ENCODE data around the gene TP53TG5.
"Not testable (repeated sequence)": the region's sequence is repeated elsewhere in the genome, so short reads cannot be mapped to it uniquely, and the experiment has no call there.

The TP53TG5 gene

GRCh38 chr20:45366631-45367030 lies 11.5 kb downstream of the TP53TG5 start:
- DNase-seq (ENCODE audit: low read depth in 1 of 2, low spot score in 1 of 2), result no peak

- no peak for DNase-seq (ENCODE audit: low read depth in 1 of 2, low spot score in 1 of 2)
Observed at GRCh38 chr20:45366192-45366591, 11.9 kb downstream of the TP53TG5 start.

- no peak for DNase-seq (ENCODE audit: low read depth in 1 of 2, low spot score in 1 of 2)
Observed at GRCh38 chr20:45365444-45365970, 12.6 kb downstream of the TP53TG5 start.

GRCh38 chr20:45363611-45364492 lies 14.3 kb downstream of the TP53TG5 start:
- DNase-seq (ENCODE audit: low read depth in 1 of 2, low spot score in 1 of 2), result no peak

GRCh38 chr20:45362804-45363610 lies 15.1 kb downstream of the TP53TG5 start, which contains the start of gene SYS1:
Gene SYS1, plus strand, starts transcription at chr20:45363156. Its CDS starts 376 bp downstream, at chr20:45363532.
- peak; percentile 96 to 99 for DNase-seq (ENCODE audit: low read depth in 1 of 2, low spot score in 1 of 2)

- DNase-seq (ENCODE audit: low read depth in 1 of 2, low spot score in 1 of 2), result no peak
Observed at GRCh38 chr20:45361793-45362192, 16.3 kb downstream of the TP53TG5 start.

GRCh38 chr20:45359406-45360148 lies 18.5 kb downstream of the TP53TG5 start:
- no peak for DNase-seq (ENCODE audit: low read depth in 1 of 2, low spot score in 1 of 2)

GRCh38 chr20:45359069-45359405 lies 19.1 kb downstream of the TP53TG5 start:
- DNase-seq (ENCODE audit: low read depth in 1 of 2, low spot score in 1 of 2), result no peak

GRCh38 chr20:45358282-45359068 lies 19.6 kb downstream of the TP53TG5 start:
- DNase-seq (ENCODE audit: low read depth in 1 of 2, low spot score in 1 of 2), result no peak

GRCh38 chr20:45355209-45356084 lies 22.7 kb downstream of the TP53TG5 start:
- no peak for DNase-seq (ENCODE audit: low read depth in 1 of 2, low spot score in 1 of 2)

GRCh38 chr20:45354423-45355208 lies 23.5 kb downstream of the TP53TG5 start:
- DNase-seq (ENCODE audit: low read depth in 1 of 2, low spot score in 1 of 2), result no peak

GRCh38 chr20:45353746-45354145 lies 24.4 kb downstream of the TP53TG5 start:
- DNase-seq (ENCODE audit: low read depth in 1 of 2, low spot score in 1 of 2), result no peak

GRCh38 chr20:45352729-45353128 lies 25.4 kb downstream of the TP53TG5 start:
- no peak for DNase-seq (ENCODE audit: low read depth in 1 of 2, low spot score in 1 of 2)

- not testable (repeated sequence) for DNase-seq (ENCODE audit: low read depth in 1 of 2, low spot score in 1 of 2)
Observed at GRCh38 chr20:45350795-45351194, 27.3 kb downstream of the TP53TG5 start.

GRCh38 chr20:45350217-45350616 lies 27.9 kb downstream of the TP53TG5 start:
- no peak for DNase-seq (ENCODE audit: low read depth in 1 of 2, low spot score in 1 of 2)

GRCh38 chr20:45347936-45348778 lies 30.0 kb downstream of the TP53TG5 start, which contains the start of gene SDC4:
Gene SDC4, minus strand, starts transcription at chr20:45348424. Its CDS starts 40 bp downstream, at chr20:45348384.
- peak; percentile 42 to 52 for DNase-seq (ENCODE audit: low read depth in 1 of 2, low spot score in 1 of 2)

GRCh38 chr20:45347297-45347935 lies 30.7 kb downstream of the TP53TG5 start:
- no peak for DNase-seq (ENCODE audit: low read depth in 1 of 2, low spot score in 1 of 2)

Data from activated CD4-positive, alpha-beta T cell treated with anti-CD3 and anti-CD28 coated beads, Interleukin-2, amount 50 U/mL, for 24 hours (primary cell).